GM21576 (cell line): ENCODE results near the gene TMEM47.

Source experiments
- ATAC-seq: cut with Tn5 transposase; IDR thresholded peaks from one replicate; pipeline ENCODE4 v1.9.1; 2021; ENCODE audit warnings: mild to moderate bottlenecking, moderate library complexity; ENCODE audit not compliant: unreplicated experiment

Gene TMEM47

DNA sequence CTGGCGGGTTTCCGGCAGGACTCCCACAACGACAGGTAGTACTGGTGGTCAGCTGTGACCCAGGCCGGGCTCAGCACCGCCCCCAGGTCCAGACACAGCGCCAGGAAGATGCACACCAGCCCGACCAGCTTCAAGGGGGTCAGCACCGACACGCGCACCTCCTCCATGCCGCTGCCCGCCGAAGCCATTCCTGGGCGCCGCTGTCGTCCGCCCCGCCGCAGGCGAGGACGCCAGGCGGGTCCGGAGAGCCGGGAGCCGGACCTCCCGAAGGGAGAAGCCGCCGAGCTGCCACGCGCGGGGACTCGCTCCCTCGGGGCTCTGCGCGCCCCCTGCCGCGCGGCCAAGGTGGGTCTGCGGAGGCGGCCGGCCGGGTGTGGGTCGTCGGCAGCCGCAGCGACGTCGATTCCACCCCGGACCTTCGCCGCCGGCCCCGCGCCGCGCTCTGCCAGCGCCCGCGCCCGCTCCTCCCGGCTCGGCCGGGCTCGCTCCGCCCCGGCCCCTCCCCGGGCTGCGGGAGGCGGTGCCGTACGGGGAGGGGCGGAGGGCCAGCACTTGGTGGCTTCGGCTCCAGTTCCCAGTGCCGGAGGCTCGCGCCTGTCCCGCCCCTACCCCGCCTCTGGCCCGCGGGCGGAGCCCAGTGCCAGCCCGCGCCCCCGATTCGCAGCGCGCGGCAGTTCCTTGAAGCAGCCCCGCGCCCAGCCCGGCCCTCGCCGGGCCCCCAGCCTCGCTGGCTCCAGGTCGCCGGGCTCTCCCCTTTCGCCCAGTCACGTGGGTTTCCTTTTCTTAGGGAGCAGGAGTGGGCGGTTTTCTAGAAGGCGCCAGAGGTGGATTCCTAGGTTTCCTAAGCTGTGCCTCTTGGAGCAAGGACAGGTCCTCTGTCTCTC lies at the start of gene TMEM47:
TMEM47 (minus strand) TSS at position 444 of the 884 bp plus-strand sequence; CDS start at position 188, 256 bp downstream.
- ATAC-seq, result no peak

GRCh38 chrX:34687095-34687494 lies 30.0 kb upstream of the TMEM47 start:
- no peak for ATAC-seq

DNA sequence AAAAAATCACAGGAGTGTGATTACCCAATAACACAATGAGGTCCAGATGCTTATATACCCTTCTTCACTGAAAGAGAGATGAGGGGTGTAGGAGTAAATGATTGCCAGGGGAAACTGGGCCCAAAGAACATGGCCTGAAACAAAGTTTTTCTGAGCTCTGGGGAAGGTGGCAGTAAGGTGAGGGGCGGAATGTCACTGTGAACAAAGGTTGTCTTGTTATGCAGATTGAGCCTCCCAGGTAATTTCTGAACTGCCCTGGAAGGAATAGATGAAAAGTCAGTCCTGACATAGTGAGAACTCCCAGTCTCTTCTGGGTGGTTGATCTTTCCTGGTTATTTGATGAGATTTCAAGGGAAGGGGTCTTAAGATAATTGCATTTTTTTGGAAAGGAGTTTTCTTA lies 2.5 kb upstream of the TMEM47 start:
- no peak for ATAC-seq

GRCh38 chrX:34658326-34658725 lies 1.2 kb upstream of the TMEM47 start:
- no peak for ATAC-seq

DNA sequence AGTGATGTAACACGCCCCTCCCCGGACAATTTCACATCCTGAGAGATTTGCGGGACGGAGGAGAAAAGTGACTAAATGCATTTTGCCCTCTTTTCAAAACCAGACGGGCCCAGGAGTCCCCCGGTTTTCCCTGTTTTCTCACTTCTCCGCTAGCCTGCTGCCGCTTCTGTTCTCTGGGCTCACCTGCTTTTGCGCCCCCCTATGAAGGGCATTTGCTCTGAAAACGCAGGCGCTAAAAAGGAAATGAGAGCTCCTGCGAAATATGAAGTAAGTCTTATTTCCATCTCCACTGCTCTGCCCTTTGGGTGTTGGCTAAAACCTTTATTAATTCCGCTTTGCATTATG lies 613 bp upstream of the TMEM47 start:
- no peak for ATAC-seq

- ATAC-seq, result no peak
Observed at GRCh38 chrX:34656467-34656841, 631 bp downstream of the TMEM47 start.

DNA sequence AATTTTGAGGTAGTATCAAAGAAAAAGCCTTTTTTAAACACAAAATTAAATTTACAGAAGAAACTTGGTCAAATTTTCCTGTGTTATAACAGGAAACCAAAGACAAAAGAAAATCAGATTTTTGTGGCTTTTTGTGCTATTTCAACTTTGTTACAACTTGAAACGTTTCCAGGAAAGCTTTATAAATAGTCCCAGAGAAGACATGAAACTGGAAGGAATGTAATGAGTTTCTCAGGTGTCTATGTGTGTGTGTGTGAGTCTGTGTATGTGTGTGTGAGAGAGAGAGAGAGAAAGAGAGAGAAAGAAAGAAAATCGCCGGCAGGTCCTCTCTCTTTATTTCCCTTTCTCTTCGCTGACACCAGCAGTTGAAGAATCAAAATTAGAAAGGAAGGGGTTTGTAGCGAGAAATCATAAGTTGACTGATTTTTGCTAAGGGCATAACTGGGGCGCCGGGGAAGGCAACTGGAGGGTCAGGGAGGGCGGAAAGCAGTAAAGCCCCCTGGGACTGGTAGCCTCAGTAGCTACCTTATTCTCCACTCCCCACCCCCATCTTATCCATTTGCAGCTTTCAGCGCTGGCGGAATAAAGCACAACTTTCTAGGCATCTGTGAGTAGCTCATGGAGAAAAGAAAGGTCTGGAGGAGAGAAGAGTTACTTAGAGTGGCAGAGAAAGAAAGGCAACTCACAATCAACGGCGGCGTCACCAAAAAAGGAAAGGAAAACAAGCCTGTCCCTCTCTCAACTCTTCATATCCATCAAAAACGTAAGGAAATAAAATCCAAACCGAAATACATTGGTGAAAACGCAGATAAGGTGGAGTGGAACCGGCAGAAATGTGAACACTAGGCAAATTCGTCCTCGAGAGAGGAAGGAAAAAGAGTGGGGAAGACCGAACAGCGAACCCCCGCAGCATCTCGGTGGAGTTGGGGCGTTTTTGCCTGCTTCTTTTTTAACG lies 1.3 kb downstream of the TMEM47 start:
- ATAC-seq, result no peak

DNA sequence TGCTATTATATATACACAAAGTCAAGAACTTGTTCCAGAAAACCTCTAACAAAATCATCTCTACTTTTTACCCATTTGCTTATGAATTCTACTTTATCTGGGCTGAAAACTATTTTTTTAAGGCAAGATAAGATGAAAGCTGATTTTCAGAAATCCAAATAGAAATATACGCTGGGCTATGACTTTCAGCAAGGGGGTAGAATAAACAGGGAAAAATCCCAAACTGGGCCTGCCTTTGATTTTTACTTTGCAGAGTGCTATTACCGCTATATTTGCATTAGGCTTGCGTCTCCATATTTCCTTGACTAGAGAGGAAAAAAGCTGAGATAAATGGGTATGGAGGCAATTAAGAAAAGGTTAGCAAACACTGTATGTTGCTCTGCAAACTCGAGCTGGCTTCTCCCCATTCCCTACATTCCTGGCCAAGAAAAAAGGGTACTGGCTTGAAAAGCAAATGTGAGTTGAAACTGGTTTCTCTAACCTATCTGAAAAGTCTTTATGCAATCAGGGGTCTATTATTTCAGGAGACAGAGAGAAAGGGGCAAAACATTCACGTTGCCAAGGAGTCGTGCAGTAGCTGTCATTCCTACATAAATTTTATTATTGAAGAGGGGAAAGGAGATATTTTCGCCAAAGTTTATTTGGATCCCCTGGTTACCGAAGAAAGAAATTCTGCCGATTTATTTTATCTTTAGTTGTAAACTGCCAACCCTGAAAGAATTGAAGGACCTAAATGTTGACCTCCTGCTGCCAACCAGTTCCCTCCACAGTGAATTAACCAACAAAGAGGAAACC lies 2.2 kb downstream of the TMEM47 start:
- no peak for ATAC-seq

DNA sequence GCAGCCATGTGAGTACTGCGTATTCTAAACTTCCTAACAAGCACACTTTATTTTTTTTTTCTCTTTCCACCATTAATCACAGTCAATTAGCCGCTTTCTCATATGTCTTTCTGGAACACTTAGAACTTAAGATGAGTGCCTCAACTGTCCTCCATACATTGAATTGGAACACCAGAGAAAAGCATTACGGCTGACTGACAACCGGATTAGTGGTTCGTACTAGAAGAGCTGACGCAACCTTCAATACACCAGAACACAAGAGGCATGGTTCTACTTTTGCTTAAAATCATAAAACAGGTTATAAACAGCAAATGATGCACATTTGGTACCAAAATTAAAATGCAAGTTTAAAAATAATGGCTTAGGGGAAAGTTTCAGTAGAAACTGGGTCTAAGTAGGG lies 3.3 kb downstream of the TMEM47 start:
- no peak for ATAC-seq

DNA sequence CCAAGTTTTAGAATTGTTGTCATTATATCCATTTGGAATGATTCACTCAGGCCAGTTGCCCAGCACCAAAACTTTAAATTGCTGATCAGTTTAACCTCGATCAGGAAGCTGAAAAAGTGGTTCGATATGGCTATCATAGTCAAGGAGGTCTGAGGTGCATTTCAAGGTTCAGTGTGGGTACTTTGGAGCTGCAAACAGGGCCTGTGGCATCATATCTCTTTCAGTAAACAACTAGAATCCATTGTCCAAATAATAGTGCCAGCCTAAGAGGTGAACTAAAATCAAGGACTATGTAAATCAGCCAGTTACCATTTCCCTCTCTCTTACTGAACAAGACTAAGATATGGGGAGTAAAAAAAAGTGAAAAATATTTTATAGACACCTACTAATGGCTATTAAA lies 14.2 kb downstream of the TMEM47 start:
- ATAC-seq, result no peak

DNA sequence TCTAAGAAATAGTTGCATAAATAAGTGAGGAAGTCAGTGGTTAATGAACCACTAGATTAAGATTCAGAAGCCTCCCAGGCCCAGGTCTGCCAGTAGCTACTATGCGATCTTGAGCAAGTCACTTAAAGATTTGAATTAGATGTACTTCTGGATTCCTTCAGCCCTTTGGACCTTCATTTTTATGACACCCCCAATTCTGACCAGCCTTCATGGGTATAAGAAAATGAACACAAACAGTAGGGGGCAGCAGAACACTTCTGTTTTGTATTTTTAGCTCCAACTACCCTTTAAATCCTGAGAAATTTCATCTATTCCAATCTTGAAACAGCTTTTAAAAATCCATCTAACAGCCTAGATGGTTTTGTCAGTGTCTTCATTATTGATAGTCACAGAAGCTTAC lies 19.0 kb downstream of the TMEM47 start:
- ATAC-seq, result no peak

- ATAC-seq, result no peak
Observed at GRCh38 chrX:34634349-34634748, 22.7 kb downstream of the TMEM47 start.

- ATAC-seq, result no peak
Observed at GRCh38 chrX:34632384-34632783, 24.7 kb downstream of the TMEM47 start.

DNA sequence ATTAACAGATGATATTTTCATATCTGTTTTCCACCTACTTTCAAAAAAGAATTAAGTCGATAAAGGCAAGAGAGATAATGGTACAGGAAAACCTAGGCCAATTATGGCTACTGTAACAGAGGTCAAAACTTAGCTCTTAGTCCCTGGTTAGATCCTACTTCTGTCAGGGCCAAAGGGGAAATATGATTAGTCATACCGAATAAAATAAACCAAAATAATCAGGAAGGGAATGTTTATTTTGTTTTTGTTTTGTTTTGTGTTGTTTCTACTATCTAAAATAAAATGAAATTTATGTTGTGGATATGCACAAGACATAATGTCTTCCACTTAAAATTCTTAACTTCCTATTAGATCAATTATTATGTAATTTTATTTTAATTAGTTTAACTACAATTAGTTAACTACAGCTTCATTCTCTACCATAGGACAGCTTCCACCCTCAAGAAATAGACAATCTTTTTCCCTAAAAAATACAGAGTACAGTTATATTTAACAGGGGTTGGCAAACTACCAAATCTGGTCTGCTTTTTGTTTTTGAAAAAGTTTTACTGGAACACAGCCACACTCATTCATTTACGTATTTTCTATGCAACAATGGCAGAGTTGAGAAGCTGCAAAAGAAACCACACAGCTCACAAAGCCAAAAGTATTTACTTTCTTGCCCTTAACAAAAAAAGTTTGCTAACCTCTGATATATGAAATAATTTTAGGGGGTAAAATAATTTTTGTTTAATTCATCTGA lies 25.4 kb downstream of the TMEM47 start:
- no peak for ATAC-seq

GRCh38 chrX:34629572-34629971 lies 27.5 kb downstream of the TMEM47 start:
- no peak for ATAC-seq

DNA sequence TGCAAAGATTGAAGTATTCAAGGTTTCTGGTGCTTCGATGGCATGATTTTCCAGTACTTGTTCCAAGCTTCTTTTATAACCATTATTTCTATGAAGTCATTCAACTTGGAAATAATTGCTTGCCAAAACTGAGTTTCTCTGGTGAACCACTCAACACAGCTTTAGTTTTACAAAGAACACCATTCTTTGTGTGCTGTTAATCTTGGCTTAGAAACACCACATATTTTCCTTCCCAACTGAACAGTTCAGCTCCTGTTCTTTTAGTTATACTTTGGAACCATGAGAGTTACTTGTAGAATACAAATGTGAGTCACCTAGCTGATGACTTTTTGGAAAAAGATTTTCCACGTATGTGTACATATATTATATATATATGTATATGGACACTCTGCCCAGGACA lies 32.7 kb downstream of the TMEM47 start:
- no peak for ATAC-seq

DNA sequence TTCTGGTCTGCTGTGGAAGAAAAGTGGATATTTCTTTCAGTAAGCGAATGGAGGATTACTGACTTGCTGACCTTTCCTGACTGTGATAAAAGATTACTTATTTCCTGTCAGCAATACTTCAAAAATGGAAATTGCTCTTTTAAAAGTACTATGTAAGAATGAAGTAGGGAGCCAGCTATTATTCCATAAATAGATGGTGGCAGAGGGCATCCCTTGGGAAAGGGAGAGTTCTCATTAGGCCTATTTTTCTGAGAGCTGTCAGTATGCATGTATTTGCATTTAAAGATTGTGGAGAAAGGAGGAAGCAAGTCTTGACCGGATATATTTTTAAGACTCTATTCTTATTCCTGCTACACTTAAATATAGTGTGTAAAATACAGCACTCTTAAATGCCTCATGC lies 37.2 kb downstream of the TMEM47 start:
- ATAC-seq, result no peak

DNA sequence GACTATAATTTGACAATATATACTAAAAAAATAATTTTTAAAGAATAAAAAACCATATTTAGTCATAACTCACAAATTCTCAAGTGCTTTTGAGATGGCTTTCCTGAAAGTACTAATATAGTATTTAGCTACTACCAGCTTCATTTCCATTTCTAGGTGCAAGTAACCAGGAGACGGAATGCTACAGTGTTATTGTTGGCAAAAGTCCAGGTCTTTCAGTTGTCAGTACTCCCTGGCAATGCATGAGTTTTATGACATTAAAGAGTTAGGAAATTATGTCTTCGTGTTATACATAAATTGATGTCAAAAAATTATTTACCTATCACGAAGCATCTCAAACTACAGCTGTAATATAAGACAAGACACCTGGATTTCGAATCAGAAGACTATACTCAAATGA lies 45.0 kb downstream of the TMEM47 start:
- no peak for ATAC-seq

- ATAC-seq, result no peak
Observed at GRCh38 chrX:34598362-34598761, 58.7 kb downstream of the TMEM47 start.

DNA sequence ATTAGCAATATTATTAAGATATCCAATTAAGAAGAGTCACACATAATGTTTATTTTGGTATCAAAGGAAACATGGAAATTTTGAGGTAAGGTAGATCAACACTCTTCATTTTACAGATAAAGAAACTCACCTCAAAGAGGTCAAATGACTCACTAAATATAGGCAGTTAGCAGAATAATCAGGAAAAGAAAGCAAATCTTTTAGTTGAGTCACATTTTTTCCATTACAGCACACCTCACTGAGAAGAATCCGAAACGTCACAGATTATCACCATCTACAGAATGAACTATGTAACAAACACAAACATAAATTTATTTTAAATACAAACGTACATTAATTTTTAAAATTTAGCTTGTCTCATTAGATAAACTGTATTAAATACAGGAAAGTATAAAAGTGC lies 70.1 kb downstream of the TMEM47 start:
- ATAC-seq, result no peak
